Stimulated activated CD8-positive, alpha-beta memory T cell treated with anti-CD3 and anti-CD28 coated beads, Interleukin-7, amount 100 ng/mL, for 4 hours (primary cell): ENCODE data around the gene BHLHA9.
"Not testable (repeated sequence)": the region's sequence is repeated elsewhere in the genome, so short reads cannot be mapped to it uniquely, and the experiment has no call there.

ENCODE experiments used
- DNase-seq, 2 donors: peaks; one replicate each; pipeline ENCODE4 v3.0.0-alpha.2; 2020; ENCODE audit warnings: low read depth in 2 of 2

Gene BHLHA9

DNA sequence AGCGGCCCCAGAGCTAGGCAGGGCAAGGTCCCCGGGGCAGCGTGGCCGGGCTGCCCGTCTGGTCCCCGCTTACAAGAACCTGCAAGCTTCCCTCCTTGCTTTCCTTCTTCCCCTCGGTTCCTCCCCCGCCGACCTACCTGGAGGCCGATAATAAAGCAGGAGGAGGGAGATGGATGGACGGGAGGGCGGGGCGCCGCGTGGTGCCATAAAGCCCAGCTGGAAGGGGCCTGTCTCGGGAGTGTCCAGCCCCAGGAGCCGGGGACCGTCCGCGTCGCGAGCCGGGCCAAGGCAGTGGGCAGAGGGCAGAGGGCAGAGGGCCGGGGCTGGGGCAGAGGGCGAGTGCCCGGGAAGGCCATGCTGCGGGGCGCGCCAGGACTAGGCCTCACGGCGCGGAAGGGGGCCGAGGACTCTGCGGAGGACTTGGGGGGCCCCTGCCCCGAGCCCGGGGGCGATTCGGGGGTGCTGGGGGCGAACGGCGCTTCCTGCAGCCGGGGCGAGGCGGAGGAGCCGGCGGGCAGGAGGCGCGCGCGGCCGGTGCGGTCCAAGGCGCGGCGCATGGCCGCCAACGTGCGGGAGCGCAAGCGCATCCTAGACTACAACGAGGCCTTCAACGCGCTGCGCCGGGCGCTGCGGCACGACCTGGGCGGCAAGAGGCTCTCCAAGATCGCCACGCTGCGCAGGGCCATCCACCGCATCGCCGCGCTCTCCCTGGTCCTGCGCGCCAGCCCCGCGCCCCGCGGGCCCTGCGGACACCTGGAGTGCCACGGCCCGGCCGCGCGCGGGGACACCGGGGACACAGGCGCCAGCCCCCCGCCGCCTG lies at the start of gene BHLHA9:
BHLHA9 (plus strand) TSS at position 235 of the 820 bp plus-strand sequence; CDS start at position 355, 120 bp downstream.
- DNase-seq: no peak

DNA sequence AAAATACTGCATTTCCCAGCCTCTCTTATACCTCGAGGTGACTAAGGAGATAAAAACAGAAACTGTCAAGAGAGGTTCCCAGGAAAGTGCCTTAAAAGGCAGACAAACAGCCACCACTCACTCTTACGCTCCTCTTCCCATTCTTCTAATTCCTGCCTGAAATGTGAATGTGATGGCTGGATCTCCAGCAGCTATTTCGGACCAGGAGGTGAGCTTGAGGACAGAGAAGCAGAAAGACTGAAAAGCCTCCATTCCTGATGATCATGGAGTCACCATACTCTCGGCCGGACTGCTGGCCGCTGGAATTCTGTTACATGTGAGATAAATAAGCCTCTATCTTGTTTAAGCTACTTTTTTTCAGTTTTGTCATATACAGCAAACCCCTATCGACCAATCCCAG lies 49.0 kb upstream of the BHLHA9 start:
- DNase-seq: no peak

DNA sequence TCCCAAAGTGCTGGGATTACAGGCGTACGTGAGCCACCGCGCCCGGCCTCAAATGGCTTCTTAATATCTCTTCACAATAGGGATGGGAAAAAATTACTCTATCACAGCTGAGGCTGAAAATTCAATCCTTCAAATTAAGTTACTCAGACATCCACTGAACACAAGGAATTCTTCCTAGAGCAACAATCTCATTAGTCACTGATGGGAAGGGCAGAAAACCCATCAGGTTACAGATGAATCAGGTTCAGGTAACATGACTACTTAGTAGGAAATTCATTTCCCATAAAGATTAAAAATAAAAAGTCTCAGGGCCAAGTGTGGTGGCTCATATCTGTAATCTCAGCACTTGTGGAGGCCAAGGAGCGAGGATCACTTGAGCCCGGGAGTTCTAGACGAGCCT lies 47.9 kb upstream of the BHLHA9 start:
- no peak for DNase-seq

DNA sequence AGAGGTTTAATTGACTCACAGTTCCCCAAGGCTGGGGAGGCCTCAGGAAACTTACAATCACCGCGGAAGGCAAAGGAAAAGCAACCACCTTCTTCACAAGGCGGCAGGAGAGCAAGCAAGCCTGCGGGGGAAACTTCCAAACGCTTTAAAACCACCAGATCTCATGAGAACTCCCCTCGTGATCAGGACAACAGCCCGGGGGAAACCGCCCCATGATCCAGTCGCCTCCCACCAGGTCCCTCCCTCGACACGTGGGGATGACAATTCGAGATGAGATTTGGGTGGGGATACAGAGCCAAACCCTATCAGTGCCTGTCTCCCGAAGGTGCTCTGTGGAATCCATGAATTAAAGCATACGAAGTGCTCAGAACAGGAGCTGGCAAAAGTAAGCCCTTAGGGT lies 46.6 kb upstream of the BHLHA9 start:
- DNase-seq: no peak

DNA sequence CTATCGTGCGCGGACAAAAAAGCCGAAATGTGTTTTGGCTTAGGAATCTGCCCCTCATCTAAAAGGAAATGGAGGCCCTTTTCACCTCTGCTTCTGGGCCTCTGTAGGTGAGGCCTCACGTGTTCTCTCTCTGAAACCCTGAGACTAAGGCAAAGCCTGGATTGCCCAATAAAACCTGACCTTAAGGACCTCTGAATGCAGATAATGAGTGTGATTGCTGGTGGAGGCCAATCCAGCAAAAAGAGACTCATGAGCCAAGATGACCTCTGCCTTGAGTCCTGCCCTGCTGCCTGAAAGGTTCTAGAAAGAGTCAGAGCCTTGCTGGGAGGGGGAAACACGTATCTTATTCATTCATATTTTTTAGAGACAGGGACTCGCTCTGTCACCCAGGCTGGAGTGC lies 45.9 kb upstream of the BHLHA9 start:
- no peak for DNase-seq

DNA sequence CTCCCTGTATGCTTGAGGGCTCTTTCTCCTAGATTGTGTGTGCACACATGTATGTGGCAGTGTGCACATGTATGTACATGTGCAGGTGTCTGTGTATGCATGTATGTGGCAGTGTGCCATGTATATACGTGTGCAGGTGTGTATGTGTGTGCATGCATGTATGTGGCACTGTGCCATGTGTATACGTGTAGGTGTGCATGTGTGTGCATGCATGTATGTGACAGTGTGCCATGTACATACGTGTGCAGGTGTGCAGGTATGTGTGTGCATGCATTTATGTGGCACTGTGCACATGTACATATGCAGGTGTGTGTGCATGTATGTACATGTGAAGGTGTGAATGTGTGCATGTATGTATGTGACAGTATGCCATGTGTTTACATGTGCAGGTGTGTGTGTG lies 43.9 kb upstream of the BHLHA9 start:
- no peak for DNase-seq

DNA sequence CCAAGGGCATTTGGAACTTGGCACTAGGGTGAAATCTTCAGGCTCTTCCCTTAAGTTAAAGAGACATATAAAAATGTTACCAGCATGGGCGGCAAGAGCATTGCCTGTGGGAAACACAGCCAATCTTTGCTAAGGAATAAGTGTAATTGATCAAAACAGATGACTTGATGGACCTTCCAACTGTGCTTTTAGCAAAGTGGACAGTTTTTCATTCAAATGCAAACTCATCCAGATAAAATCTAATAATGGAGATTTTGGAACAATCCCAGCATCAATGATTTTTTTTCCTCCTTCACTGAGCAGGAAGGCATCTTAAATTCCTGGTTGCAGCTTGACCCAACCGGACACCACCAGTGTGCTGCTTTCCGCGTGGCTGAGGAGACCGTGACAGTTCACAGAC lies 42.9 kb upstream of the BHLHA9 start:
- no peak for DNase-seq

DNA sequence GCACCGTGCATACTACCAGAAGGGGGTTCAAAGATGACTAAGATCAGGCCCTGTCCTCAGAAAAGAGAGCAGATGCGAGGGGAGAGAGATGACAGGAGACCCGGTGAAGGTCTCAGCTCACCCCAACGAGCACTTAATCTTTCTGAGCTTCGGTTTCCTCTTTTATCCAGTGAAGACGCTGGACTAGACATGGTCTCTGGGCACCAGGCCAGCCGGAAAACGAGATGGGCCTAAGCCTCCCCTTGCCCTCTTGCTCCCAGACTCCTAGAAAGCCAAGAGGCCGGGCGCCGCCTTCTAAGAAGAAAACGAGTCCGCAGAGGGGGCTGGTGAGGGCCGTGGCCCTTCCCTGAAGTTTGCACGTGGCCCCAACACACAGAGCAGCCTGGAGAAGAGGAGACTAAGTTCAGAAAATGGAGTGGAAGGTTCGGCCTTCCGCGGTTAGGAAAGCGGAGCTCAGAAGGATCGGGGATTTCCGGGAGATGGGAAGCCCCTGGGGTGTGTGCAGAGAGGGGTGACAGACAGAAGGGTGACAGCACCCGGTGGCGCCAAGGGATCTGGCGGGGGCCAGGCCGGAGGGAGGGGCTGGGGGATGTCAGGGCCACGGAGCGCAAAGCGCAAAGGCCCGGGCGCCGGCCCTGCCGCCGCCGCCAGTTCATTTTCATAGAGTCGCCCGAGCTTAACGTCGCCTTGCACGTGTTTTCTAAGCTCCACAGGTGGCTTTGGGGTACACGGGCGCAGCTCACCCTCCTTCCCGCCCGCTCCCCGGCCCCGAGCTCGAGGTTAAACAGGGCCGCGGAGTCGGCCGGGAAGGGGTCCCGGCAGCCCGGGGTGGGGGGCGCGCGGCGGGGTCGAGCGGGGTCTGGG lies 42.1 kb upstream of the BHLHA9 start:
- peak in 1 of 2 donors; percentile 12 for DNase-seq

DNA sequence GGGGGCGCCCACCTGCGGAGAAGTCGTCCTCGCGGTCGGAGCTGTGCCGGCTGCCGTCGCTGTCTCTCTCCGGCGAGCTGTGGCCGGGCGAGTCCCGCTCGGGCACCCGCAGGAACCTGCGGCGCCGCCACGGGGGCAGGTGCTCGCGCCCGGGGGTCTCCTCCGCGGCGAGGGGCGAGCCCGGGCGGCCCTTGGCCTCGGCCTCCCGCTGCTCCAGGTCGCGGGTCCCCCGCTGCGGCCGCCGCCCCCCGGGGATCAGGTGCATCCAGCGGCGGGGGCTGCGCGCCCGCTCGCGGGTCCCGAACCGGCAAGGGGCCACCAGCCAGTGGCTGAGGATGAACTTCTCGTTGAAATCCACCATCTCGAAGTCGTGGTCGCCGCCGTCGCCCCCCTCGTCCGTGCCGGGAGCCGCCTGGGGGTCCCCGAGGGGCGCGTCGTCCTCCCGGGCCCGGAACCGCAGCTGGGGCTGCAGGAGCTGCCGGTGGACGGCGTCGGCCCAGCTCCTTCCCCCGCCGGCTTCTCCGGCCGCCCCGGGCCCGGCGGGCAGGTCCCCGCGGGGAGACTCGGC lies 41.4 kb upstream of the BHLHA9 start:
- no peak for DNase-seq

DNA sequence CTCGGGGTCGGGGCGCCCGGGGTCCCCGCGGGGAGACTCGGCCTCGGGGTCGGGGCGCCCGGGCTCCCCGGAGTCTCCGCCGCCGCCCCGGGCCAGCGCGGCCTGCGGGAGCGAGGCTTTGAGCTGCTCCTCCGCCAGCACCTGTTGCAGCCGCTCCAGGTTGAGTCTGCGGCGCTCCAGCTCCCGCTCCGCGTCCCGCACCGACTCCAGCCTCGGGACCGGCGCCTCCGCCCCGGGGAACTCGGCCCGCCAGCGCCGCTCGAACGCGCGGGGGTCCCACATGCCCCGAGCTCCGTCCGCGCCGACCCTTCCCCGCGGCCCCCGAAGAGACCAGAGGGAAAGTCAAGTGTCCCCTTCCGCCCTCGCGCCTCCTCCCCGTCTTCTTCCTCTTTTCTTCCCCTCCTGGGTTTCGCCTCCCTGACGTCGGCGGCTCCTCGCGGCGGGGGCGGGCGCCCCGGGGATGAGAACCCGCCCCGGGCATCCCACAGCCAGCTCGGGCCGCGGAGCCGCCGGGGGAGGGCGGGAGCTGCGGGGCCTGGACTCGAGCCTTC lies 40.8 kb upstream of the BHLHA9 start:
- peak in 1 of 2 donors; percentile 46 for DNase-seq

DNA sequence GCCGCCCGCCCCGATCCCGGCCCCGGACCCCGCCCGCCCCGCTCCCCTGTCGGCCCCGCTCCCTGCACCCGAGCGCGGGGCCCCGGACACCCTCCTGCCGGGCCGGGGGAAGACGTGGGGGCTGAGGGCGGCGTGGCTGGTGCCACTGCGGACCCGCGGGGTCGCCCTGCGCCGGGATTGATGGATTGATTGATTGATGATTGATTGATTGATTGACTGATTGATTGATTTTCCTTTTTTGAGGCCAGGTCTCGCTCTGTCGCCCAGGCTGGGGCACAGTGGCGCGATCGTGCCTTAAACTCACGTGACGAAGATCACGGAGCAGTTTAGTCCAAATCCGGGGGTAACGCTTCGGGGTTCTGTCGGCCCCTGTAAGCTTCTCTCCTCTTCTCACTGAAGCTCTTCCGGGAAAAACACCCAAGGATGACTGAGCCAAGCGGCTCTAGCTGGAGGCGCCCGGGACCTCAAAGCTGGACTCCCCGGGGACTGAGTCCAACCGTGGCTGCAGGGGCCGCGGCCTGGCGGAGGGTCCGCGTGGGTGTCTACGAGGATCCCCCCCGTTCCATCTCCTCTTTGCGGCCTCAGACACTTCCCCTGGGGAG lies 40.2 kb upstream of the BHLHA9 start:
- DNase-seq: no peak

DNA sequence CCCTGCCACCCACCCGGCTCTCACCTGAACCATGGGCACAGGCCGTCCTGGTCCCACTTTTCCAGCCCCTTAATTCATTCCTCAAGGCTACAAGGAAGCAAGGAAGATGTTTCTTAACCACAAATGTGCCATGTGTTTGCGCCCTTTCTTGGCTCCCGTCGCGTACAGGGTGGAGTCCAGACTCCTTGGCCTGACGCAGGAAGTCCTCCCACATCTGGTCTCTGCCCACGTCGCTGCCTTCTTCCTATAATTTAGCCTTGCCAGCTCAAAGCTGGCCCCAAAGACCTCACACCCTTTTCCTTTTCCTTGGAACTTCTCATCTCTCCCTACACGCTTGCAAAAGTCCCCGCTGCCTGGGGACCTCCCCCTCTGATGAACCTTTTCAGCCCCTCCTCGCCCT lies 38.8 kb upstream of the BHLHA9 start:
- no peak for DNase-seq

DNA sequence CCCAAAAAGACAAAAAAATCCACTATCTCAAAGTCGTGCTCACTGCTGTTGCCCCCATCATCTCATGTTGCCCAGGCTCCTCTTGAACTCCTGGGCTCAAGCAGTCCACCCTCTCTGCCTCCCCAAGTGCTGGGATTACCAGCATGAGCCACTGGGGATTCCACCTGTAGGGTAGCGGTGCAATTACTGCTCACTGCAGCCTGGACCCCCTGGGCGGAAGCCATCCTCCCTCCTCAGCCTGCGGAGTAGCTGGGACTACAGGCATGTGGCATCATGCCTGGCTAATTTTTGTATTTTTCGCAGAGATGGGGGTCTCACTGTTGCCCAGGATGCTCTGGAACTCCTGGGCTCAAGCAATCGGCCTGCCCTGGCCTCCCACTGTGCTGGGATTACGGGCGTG lies 37.9 kb upstream of the BHLHA9 start:
- no peak for DNase-seq

DNA sequence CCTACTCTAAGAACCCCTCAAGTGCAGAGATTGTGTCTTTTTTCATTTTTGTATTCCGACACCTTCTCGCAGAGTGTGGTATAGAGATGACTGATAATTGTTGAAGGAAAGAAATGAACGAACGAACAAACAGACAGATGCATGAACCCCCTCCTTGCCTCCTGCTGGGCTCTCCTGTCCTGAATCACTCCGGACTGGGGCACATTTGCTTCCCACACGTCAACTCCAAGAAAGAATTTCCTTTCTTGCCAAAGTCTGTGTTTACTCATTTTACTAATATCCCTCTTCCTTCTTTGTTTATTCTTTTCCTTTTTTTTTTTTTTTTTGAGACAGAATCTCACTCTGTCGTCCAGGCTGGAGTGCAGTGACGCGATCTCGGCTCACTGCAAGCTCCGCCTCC lies 37.5 kb upstream of the BHLHA9 start:
- DNase-seq: no peak

DNA sequence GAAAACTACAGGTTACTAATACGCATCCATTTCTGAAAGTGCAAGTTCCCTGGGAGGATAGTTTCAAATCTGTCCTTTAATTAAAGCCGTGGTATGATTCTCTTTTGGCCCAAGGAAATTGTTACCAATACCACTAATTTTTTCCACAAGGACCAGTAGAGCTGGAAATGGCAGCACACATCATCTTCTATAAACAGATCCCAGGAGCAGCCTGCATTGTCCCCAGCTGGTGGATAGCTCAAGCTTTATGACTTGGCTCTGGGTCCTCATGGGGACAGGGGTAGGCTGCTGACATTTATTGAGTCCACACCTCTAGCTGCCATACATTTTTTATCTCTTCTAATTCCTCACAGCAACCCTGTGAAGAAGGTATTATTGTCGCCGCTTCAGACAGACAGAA lies 35.8 kb upstream of the BHLHA9 start:
- no peak for DNase-seq

DNA sequence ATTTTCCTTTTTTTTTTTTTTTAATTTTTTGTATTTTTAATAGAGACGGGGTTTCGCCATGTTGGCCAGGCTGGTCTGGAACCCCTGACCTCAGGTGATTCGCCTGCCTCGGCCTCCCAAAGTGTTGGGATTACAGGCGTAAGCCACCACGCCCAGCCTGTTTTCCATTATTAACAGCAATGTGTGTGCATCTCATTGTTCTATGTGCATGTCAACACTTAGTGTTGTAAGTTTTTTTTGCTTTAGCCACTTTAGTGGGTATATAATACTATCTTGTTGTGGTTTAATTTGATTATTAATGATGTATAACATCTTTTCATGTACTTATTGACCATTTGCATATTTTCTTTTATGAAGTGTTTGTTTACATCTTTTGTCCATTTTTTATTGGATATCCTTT lies 32.8 kb upstream of the BHLHA9 start:
- DNase-seq: no peak

DNA sequence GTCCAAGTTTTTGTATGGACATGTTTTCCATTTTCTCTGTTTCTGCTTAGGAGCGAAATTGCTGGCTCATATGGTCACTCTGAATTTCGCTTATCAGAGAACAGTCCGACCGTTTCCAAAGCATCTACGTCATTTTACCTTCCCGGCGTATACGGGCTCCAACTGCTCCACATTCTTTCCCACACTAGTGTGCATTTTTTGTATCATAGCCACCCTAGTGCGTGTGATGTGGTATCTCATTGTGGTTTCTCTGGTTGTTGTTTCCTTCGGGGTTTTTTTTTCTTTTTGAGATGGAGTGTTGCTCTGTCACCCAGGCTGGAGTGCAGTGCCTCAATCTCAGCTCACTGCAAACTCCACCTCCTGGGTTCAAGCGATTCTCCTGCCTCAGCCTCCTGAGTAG lies 31.0 kb upstream of the BHLHA9 start:
- DNase-seq: no peak

DNA sequence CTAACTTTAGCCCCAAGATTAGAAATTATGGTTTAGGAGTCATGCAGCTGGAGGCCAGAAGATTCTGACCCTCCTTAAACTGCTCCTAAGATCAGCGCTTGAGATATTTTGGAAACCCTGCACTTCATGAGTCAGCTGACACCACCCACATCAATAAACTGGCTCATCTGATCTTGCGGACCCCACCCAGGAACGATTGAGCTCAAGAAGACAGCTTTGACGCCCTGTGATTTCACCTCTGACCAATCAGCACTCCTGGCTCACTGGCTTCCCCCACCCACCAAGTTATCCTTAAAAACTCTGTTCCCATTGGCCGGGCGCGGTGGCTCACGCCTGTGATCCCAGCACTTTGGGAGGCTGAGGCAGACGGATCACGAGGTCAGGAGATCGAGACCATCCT lies 29.8 kb upstream of the BHLHA9 start:
- DNase-seq: not testable (repeated sequence)

DNA sequence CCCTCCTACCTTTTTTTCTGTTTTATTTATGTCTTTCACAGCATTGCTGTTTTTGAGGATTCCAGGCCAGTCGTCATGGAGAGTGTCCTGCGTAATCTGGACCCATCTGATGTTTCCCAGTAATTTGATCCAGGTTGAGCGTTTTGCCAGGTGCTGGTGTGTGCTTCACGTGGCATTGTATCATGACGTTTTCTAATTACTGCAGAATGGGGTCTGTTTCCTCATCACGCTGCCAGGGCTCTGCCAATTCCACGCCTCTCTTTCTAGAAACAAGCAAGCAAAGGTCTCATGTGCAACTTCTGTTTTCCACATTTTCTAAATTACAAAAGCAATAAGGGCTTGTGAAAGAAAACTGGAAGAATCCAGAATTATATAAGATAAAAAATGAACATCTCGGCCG lies 28.3 kb upstream of the BHLHA9 start:
- no peak for DNase-seq

DNA sequence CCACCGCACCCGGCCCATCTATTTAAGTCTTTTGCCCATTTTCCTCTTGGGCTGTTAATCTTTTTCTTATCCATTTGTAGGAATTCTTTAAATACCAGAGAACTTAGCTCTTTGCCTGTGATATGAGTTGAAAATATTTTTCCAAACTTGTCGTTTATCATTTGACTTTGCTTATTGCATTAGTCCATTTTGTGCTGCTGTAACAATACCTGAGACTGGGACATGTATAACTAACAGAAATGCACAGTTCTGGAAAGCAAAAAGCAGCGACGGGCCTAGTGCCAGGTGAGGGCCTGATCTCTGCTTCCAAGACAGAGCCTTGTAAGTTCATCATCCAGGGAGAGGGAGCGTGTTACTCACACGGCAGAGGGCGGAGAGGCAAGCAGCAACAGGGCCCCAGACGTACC lies 25.6 kb upstream of the BHLHA9 start:
- DNase-seq: no peak

DNA sequence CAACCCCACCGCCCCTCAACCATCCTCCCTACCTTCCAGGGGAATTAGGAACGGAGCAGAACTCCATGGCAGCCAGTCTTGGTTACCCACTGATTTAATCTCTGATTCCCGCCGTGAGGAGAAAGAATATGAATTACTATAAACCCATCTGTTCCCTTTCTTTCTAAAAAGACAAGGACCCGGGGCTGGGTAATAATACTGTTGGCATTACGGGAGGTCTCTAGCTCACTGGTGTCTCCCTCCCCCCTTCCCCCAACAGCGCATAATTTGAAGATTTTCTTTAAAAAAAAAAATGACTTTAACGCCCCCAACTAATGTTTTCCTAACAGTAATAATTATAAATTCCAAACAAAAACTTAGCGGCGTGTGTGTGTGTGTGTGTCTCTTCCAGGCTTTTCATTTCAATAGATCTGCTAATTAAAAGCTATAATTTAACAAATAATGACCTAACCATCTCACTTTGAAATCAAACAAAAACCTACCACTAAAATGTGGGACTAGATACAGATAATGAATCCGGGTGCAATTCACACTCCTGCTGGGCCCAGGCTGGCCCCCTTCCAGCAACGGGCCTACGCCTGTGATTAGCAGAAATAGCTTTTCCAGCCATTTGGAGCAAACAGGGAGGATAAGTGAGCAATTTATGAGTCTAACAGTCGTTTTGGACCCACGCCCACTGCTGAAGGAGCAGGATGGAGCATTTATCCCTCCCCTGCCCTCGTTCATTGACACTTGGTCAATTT lies 18.2 kb upstream of the BHLHA9 start:
- DNase-seq: no peak
